Stimulated activated CD4-positive, alpha-beta T cell treated with anti-CD3 and anti-CD28 coated beads, TNF-alpha, amount 100 ng/mL, for 48 hours (primary cell): ENCODE results near the gene RAMACL.
"Not testable (repeated sequence)": the region's sequence is repeated elsewhere in the genome, so short reads cannot be mapped to it uniquely, and the experiment has no call there.

ENCODE experiments used
- DNase-seq, 3 donors: peaks; one replicate each; pipeline ENCODE4 v3.0.0-alpha.2; 2020; ENCODE audit warnings: low read depth in 3 of 3

Gene RAMACL

DNA sequence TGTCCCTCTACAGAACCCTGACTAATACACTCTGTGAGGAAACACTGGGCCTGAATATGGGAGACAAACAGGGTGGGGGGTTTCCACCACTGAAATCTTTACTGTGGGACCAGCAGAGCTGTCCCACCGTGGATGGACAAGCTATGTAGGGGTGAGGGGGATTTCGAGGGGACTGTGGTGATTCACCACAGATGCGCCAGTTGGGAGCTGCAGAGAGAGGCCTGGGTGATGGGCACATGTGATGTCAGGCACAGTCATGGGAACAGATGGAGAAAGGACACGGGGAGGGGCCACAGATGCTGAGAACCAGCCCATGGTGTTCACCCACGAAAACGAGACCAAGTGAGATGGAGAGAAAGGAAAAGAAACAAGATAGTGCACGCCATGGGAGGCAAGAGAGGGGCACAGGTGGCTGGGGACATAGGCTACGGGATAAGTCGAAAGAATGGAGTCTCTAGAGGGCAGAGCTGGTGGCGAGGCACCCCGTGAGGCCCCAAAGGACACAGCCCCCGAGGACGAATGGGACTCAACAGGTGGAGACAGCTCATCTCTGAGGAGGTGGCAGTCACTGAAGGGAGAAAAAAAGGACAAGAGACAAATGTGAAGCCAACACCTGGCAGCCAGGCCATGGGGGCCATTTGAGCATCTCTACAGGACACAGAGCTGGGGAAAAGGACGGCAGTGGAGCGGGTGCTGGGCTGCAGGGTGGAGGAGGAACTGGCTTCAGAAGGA lies 10.5 kb upstream of the RAMACL start:
- no peak for DNase-seq

DNA sequence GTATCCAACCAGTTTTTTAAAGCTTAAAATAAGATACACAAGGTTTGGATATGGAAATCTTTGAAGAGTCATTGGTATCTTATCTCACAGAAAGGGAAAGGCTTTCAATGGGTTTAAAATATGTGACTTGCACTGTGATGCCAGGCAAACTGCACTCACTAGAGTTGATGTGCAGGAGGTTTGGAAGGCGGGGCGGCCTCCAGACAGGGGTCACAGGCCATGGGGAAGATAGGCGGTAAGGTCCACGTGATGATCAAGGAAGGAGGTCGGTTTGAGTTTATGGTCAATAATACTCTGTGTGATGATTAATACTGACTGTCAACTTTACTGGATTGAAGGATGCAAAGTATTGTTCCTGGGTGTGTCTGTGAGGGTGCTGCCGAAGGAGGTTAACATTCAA lies 9.5 kb upstream of the RAMACL start:
- DNase-seq, result no peak

DNA sequence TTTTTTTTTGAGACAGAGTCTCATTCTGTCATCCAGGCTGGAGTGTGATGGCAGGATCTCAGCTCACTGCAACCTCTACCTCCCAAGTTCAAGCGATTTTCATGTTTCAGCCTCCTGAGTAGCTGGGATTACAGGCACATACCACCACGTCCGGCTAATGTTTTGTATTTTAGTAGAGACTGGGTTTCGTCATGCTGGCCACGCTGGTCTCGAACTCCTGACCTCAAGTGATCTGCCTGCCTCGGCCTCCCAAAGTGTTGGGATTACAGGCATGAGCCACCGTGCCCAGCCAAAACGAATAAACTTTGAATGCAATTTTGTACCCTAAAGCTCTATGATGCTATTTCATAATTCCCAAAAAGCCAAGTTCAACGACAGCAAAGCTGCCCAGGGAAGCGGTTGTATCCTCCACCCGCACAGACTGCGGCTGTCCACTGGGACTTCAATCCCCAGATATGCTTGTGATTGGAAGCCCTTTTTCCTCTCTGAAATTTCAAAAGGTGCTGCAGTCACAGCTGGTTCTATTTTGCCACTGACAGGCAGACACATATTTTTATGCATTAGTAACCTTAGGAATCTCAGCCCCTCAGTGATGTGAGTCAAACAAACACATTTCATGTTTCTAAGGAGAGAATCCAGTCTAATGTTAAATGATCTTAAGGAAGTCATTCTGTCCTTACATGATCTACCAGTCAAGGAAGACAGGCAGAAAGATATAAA lies 8.7 kb upstream of the RAMACL start:
- DNase-seq, result no peak

- DNase-seq, result no peak
Measured at GRCh38 chr6:166592821-166593220, 6.3 kb upstream of the RAMACL start.

DNA sequence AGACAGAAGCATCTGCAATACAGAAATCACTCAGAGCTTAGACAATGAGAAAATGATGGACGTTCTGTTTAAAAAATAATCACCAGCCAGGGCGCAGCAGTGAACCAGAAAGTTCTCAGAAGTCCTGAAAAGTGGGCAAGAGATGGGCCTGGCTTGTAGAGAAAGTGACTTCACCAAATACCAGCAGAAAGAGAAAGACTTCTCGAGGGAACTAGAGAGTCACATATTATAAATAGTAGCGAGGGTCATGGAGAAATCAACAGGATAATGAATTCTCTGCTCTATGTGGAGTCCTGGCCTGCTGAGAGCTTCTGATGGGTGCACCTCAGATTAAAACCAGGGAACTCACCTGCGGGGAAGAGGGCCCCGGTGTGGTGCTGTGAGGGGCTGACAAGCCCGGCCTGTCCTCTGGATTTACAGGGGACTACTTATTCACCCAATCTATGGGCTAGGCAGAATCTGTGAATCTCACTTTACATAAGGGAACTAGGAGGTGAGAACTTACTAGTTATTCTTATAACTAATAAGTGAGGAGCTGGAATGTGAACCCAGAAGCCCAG lies 5.6 kb upstream of the RAMACL start:
- no peak for DNase-seq

DNA sequence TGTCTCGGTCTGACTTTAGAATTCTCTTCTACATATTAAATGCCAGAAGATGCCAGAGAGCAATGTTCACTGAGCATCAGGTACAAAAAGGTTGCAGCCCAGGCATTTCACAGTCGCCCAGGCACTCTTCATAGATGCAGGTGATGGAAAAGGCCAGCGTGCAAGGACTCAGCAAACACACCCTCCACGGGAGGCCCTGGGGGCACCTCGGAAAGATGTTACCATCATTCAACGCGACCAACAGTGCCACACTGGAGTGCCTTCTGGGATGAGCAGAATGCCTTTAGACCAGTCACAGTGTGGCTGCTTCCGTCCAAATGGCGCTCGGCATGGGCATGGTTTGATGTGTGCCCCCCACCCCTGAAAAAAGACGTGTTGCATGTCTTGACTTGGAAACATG lies 4.5 kb upstream of the RAMACL start:
- DNase-seq, result no peak

GRCh38 chr6:166589786-166590574 lies 3.5 kb upstream of the RAMACL start:
- DNase-seq, result no peak

GRCh38 chr6:166589337-166589731 lies 2.9 kb upstream of the RAMACL start:
- no peak for DNase-seq

DNA sequence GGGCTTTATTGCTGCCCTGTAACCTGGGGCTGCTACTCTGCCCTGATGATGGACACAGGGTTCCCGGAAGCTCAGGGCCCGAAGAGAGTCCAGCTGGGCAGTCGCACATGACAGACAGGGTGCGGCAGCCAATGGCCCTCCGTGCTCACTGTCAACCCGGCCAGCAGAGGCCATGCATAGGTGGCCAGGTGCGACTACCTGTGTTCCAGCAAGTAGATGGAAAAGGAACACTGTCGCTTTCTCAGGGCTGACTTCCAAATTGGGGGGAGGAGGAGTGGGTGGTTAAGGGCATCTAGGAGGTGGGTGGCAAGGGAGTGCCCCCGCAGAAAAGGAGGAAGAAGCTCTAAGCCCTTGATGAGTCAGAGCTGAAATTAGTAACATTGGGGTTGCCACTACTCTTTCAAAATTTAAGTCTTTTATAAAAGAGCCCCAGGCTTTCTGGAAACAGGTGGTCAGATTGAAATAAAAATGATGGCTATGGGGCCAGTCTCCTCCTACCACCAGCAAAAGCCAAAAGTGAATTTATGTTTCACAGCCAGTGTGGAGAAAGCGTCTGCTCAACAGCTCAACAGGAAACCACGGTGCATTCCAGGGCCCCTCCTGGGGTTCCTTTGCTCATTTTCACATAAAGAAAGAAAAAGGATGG lies 2.3 kb upstream of the RAMACL start:
- no peak for DNase-seq

DNA sequence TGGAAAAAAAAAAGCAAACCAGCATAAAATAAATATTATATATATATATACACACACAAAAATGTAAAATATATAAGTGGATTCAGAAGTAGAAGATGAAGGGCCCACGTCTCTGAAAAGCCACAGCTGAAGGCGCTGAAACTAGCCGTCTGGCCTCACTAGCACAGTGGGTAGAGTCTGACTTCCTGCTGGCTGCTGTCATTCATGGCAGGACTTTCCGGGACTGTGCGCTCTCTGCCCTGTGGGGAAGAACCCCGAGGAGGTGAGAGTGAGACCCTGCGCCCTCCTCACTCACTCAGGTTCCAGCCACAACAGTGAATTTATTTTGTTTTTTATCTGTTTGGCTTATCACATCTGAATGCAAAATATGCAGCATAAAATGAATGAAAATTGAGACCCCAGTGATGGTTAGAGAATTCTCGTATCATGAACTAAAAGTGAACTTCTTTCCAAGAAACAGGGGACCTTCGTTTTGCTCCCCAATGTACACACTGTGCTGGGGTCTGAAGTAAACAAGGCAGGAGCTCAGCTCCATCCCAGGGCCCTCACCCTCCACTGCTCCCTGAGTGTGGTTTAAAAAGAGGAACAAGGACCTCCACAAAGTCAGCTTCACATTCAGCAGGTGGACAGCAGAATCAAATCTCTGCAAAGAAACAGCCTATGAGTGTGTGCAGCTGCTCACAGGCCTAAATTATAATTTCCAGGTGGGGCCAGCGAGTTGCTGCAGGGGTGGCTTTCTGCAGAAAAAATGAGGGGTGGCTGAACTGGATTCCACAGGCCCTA lies 1.3 kb upstream of the RAMACL start:
- no peak for DNase-seq

- DNase-seq, result no peak
Measured at GRCh38 chr6:166584853-166585429, 1.5 kb downstream of the RAMACL start.

GRCh38 chr6:166584155-166584554 lies 2.3 kb downstream of the RAMACL start:
- DNase-seq, result no peak

DNA sequence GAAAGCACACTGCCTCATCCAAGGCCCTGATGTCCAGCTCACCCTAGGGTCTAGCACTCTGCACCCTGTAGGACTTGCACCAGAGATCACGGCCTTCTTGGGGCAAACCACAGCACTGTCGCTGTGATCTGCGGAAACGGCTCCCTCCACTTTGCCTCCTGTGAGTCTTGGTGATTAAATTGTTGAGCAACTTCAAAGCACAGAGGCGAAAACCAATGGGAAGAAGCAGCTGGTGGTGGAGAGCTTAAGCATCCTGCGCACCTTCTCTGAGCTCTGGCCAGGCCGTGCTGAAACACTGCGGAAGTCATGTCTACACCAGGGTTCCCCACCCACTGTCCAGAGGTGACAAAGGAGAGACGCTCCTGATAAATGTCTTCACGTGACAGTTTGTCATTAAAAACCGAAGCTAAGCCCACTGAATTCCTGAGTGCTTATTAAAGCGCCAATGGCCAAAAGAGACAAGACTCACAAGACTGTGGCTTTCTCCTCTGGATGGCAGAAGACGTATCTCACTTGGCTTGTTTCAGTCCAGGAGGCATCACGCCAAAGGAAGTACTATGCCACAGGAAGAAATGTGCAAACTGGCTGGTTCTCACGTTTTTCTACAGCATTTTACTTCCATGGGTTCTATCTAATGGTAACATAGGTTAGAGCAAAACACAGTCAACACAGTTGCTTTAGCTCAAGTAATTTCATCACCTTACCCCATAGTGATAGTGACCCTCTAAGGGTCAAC lies 3.1 kb downstream of the RAMACL start:
- no peak for DNase-seq

- no peak for DNase-seq
Measured at GRCh38 chr6:166582258-166582657, 4.2 kb downstream of the RAMACL start.

- DNase-seq, result not testable (repeated sequence)
Measured at GRCh38 chr6:166581801-166582200, 4.7 kb downstream of the RAMACL start.

DNA sequence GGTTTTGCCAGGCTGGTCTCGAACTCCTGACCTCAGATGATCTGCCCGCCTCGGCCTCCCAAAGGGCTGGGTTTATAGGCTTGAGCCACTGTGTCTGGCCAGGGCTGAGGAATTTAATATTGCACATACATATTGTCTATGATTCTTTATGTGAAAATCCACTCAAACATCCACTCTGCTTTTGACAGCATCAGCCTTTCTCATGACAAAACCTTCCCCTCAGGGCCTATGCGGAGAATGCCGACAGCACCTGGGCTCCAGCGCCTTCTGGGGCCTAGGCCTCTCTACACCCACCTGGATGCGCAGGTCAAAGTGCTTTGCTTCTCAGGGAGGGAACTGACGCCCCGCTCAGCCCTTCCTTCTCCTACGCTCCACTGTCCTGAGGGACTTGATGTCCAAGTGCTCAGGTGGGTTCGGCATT lies 5.4 kb downstream of the RAMACL start:
- DNase-seq, result no peak

GRCh38 chr6:166580076-166581050 lies 6.1 kb downstream of the RAMACL start:
- no peak for DNase-seq

- no peak for DNase-seq
Measured at GRCh38 chr6:166579237-166579850, 7.1 kb downstream of the RAMACL start.
